Measurements from ENCODE around the gene LGALS14. TPM values are rescaled to one million over a fixed set of nuclear protein-coding genes. Genes with fewer than 3 reads are reported as not detected.

The LGALS14 gene
- total RNA-seq, 1 donor from 2014 or later = not detected

DNA sequence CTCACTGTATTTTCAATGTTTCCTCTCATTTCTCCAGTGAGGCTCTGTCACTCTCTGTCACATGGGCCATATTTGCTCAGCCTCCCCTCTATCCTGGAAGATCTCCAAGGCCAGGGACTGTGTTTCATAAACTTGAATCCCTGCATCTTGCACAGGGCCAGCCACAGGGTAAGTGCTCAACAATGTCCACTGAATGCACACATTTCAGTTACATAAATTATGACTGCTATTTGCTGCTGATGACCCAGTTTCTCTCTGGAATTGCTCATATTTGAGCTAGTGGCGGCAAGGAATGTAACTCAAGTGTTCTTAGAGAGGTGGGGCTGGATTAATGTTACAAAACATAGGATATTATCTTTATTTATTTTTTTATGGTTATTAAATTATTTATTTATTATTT is 27.4 kb downstream of the LGALS14 start:
- H3K36me3 Mint-ChIP-seq (ENCODE audit: low read depth, unreplicated experiment) = peaks cover 1% of the 10 kb centered on the region
- Histone ChIP-seq H3K4me3 (ENCODE audit: insufficient read depth, low read depth, low read length) (no peak overlapping the region), H3K9me3 (ENCODE audit: insufficient read depth, low read depth, low read length) (no peaks in the 10 kb centered on the region), H3K9ac (ENCODE audit: low read length) (no peak overlapping the region), H3K27me3 (ENCODE audit: insufficient read depth, low read length) (no peaks in the 10 kb centered on the region), H4K20me1 (ENCODE audit: insufficient read depth, low read length) (no peaks in the 10 kb centered on the region), H3K4me2 (ENCODE audit: low read length) (no peak overlapping the region), H3K79me2 (ENCODE audit: insufficient read depth, low read length) (no peaks in the 10 kb centered on the region), H3K27ac (ENCODE audit: low read depth, low read length) (no peak overlapping the region), H3K36me3 (ENCODE audit: insufficient read depth, low read length) (no peaks in the 10 kb centered on the region), H3K4me1 (ENCODE audit: insufficient read depth, low read length) (no peaks in the 10 kb centered on the region), H2AFZ (ENCODE audit: low read depth, low read length) (no peak overlapping the region)
- no peaks in the 10 kb centered on the region for H3K4me1 Mint-ChIP-seq (ENCODE audit: low read depth, unreplicated experiment)
- no peak for DNase-seq (ENCODE audit: low read depth)
- FAIRE-seq = no peak
- H3K27me3 Mint-ChIP-seq (ENCODE audit: low read depth, unreplicated experiment) = peaks cover 35% of the 10 kb centered on the region
- H3K9me3 Mint-ChIP-seq (ENCODE audit: unreplicated experiment) = no peaks in the 10 kb centered on the region
- TF ChIP-seq, protein P1, sequence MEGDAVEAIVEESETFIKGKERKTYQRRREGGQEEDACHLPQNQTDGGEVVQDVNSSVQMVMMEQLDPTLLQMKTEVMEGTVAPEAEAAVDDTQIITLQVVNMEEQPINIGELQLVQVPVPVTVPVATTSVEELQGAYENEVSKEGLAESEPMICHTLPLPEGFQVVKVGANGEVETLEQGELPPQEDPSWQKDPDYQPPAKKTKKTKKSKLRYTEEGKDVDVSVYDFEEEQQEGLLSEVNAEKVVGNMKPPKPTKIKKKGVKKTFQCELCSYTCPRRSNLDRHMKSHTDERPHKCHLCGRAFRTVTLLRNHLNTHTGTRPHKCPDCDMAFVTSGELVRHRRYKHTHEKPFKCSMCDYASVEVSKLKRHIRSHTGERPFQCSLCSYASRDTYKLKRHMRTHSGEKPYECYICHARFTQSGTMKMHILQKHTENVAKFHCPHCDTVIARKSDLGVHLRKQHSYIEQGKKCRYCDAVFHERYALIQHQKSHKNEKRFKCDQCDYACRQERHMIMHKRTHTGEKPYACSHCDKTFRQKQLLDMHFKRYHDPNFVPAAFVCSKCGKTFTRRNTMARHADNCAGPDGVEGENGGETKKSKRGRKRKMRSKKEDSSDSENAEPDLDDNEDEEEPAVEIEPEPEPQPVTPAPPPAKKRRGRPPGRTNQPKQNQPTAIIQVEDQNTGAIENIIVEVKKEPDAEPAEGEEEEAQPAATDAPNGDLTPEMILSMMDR (IDR thresholded peaks at IDR 0.05; ENCODE audit: insufficient read depth, low read depth, low read length) = no peak
- no peak for TF ChIP-seq EZH2 (IDR thresholded peaks at IDR 0.05; ENCODE audit: insufficient read depth, low read length)
- H3K27ac Mint-ChIP-seq (ENCODE audit: unreplicated experiment) = no peak overlapping the region
- no peak overlapping the region for H3K4me3 Mint-ChIP-seq (ENCODE audit: unreplicated experiment)

DNA sequence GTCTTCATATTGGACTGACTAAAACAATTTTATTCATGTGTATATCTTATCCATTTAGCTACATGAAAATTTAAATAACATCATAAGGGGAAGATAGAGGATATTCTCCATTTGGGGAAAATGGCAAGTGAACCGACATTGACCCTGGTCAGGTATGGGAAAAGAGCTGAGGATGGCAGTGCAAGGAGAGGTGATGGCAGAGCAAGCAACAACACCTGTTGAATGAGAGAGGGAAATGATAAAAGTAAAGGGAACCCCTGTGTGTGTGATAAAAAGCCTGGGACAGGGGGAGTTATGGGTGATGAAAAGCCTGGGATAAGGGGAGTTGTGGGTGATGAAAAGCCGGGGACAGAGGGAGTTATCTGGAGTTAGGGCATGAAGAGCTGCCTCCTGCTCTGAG is 29.6 kb downstream of the LGALS14 start:
- H3K27me3 ChIP-seq (ENCODE audit: insufficient read depth, low read length) = no peaks in the 10 kb centered on the region
- H3K9ac ChIP-seq (ENCODE audit: low read length) = no peak overlapping the region
- no peak overlapping the region for H3K4me3 ChIP-seq (ENCODE audit: insufficient read depth, low read depth, low read length)
- H3K9me3 ChIP-seq (ENCODE audit: insufficient read depth, low read depth, low read length) = no peaks in the 10 kb centered on the region
- Mint-ChIP-seq H3K4me1 (ENCODE audit: low read depth, unreplicated experiment) (no peaks in the 10 kb centered on the region), H3K4me3 (ENCODE audit: unreplicated experiment) (no peak overlapping the region), H3K27me3 (ENCODE audit: low read depth, unreplicated experiment) (peaks cover 33% of the 10 kb centered on the region), H3K36me3 (ENCODE audit: low read depth, unreplicated experiment) (peaks cover 1% of the 10 kb centered on the region), H3K27ac (ENCODE audit: unreplicated experiment) (no peak overlapping the region), H3K9me3 (ENCODE audit: unreplicated experiment) (no peaks in the 10 kb centered on the region)
- DNase-seq (ENCODE audit: low read depth) (no peak), FAIRE-seq (no peak)
- no peaks in the 10 kb centered on the region for H4K20me1 ChIP-seq (ENCODE audit: insufficient read depth, low read length)
- no peak overlapping the region for H3K27ac ChIP-seq (ENCODE audit: low read depth, low read length)
- no peaks in the 10 kb centered on the region for H3K79me2 ChIP-seq (ENCODE audit: insufficient read depth, low read length)
- H3K36me3 ChIP-seq (ENCODE audit: insufficient read depth, low read length) = no peaks in the 10 kb centered on the region
- H2AFZ ChIP-seq (ENCODE audit: low read depth, low read length) = no peak overlapping the region
- H3K4me1 ChIP-seq (ENCODE audit: insufficient read depth, low read length) = no peaks in the 10 kb centered on the region
- no peak for TF ChIP-seq EZH2 (IDR thresholded peaks at IDR 0.05; ENCODE audit: insufficient read depth, low read length)
- TF ChIP-seq, protein P1 (IDR thresholded peaks at IDR 0.05; ENCODE audit: insufficient read depth, low read depth, low read length) = no peak
- H3K4me2 ChIP-seq (ENCODE audit: low read length) = no peak overlapping the region

DNA sequence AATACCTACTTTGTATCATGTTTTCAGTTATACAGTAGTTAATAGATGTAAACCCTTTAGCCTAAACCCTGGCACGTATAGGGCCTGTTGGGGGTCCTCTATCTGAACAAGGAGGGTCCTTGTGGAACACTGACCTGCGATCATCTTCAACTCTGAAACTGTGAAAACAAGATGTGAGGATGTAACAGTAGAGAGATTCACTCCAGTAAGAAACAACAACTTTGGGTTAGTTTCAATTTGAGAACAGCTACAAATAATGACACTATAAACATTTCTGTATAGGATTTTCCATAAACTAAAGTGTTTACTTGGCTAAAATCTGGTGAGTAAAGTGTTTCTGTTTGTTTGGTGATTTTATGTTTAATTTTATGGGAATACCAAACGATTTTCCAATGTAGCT is 31.4 kb downstream of the LGALS14 start:
- H2AFZ ChIP-seq (ENCODE audit: low read depth, low read length) = no peak overlapping the region
- Mint-ChIP-seq H3K4me1 (ENCODE audit: low read depth, unreplicated experiment) (no peaks in the 10 kb centered on the region), H3K4me3 (ENCODE audit: unreplicated experiment) (no peak overlapping the region), H3K27ac (ENCODE audit: unreplicated experiment) (no peak overlapping the region), H3K9me3 (ENCODE audit: unreplicated experiment) (no peaks in the 10 kb centered on the region), H3K27me3 (ENCODE audit: low read depth, unreplicated experiment) (peaks cover 30% of the 10 kb centered on the region), H3K36me3 (ENCODE audit: low read depth, unreplicated experiment) (no peaks in the 10 kb centered on the region)
- no peak for TF ChIP-seq EZH2 (IDR thresholded peaks at IDR 0.05; ENCODE audit: insufficient read depth, low read length)
- TF ChIP-seq, protein P1 (IDR thresholded peaks at IDR 0.05; ENCODE audit: insufficient read depth, low read depth, low read length) = no peak
- H3K4me3 ChIP-seq (ENCODE audit: insufficient read depth, low read depth, low read length) = no peak overlapping the region
- no peaks in the 10 kb centered on the region for H3K79me2 ChIP-seq (ENCODE audit: insufficient read depth, low read length)
- DNase-seq (ENCODE audit: low read depth) = no peak
- H3K27me3 ChIP-seq (ENCODE audit: insufficient read depth, low read length) = peaks cover 2% of the 10 kb centered on the region
- no peak overlapping the region for H3K27ac ChIP-seq (ENCODE audit: low read depth, low read length)
- no peak for FAIRE-seq
- no peaks in the 10 kb centered on the region for H4K20me1 ChIP-seq (ENCODE audit: insufficient read depth, low read length)
- H3K4me2 ChIP-seq (ENCODE audit: low read length) = no peak overlapping the region
- H3K9me3 ChIP-seq (ENCODE audit: insufficient read depth, low read depth, low read length) = no peaks in the 10 kb centered on the region
- H3K36me3 ChIP-seq (ENCODE audit: insufficient read depth, low read length) = no peaks in the 10 kb centered on the region
- H3K4me1 ChIP-seq (ENCODE audit: insufficient read depth, low read length) = no peaks in the 10 kb centered on the region
- H3K9ac ChIP-seq (ENCODE audit: low read length) = no peak overlapping the region
